Measurements from ENCODE around the gene BIRC2.

DNA sequence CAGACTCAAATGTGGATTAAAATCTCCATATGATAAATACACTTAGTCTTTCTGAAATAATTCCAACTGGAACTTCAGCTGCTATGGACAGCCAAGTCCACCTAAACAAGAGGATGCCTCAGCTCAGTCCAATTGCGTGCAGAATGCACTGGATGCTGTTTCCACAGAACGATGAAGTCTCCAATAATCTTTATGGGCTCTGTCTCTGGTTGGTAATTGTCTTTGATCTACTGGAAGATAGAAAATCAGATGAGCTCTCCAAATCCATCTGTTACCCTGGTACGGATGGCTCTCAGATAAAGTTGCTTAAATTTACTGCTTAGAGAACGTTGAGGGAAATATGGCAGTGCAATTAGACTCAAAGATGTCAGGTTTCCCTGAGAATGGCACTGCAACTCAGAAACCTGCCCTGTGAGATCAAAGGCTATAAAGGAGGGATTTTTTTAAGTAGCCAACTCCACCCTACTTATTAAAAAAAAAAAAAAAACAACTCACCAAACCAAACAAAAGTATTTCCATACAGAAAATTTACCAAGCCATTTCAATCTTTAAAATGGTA is 30.6 kb upstream of the BIRC2 start:
- TF ChIP-seq, protein P1, sequence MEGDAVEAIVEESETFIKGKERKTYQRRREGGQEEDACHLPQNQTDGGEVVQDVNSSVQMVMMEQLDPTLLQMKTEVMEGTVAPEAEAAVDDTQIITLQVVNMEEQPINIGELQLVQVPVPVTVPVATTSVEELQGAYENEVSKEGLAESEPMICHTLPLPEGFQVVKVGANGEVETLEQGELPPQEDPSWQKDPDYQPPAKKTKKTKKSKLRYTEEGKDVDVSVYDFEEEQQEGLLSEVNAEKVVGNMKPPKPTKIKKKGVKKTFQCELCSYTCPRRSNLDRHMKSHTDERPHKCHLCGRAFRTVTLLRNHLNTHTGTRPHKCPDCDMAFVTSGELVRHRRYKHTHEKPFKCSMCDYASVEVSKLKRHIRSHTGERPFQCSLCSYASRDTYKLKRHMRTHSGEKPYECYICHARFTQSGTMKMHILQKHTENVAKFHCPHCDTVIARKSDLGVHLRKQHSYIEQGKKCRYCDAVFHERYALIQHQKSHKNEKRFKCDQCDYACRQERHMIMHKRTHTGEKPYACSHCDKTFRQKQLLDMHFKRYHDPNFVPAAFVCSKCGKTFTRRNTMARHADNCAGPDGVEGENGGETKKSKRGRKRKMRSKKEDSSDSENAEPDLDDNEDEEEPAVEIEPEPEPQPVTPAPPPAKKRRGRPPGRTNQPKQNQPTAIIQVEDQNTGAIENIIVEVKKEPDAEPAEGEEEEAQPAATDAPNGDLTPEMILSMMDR (IDR thresholded peaks at IDR 0.05; ENCODE audit: low read length) = no peak
- TF ChIP-seq EZH2 (optimal IDR thresholded peaks at IDR 0.05; ENCODE audit: low read depth, low read length) = no peak
- TF ChIP-seq EZH2phosphoT487 (IDR thresholded peaks at IDR 0.05; ENCODE audit: low read length) = no peak
